UCSD-AML1 (cell line): ENCODE data around the gene MMP20.

Source experiments
- DNase-seq: peaks from one replicate; lab custom pipeline; 2025; ENCODE audit not compliant: unreplicated experiment; lab: John Stamatoyannopoulos, UW

Gene MMP20

GRCh38 chr11:102592634-102593581 lies 32.2 kb downstream of the MMP20 start:
- DNase-seq: no peak

- no peak for DNase-seq
These were observed 33.0 kb downstream of the MMP20 start for GRCh38 chr11:102592131-102592530.

GRCh38 chr11:102591160-102591718 lies 33.9 kb downstream of the MMP20 start:
- no peak for DNase-seq

GRCh38 chr11:102590276-102591049 lies 34.7 kb downstream of the MMP20 start:
- no peak for DNase-seq

GRCh38 chr11:102589047-102589459 lies 36.1 kb downstream of the MMP20 start:
- DNase-seq: peak; percentile 43

- DNase-seq: no peak
These were observed 37.4 kb downstream of the MMP20 start for GRCh38 chr11:102587722-102588121.

- DNase-seq: no peak
These were observed 41.8 kb downstream of the MMP20 start for GRCh38 chr11:102583141-102583873.

GRCh38 chr11:102582140-102582539 lies 43.0 kb downstream of the MMP20 start:
- no peak for DNase-seq

- no peak for DNase-seq
These were observed 44.1 kb downstream of the MMP20 start for GRCh38 chr11:102581066-102581465.

- DNase-seq: no peak
These were observed 44.8 kb downstream of the MMP20 start for GRCh38 chr11:102580185-102580951.

GRCh38 chr11:102577723-102578122 lies 47.4 kb downstream of the MMP20 start:
- DNase-seq: no peak

- no peak for DNase-seq
These were observed 48.0 kb downstream of the MMP20 start for GRCh38 chr11:102577182-102577581.

GRCh38 chr11:102576350-102576749 lies 48.8 kb downstream of the MMP20 start:
- DNase-seq: no peak

- no peak for DNase-seq
These were observed 50.1 kb downstream of the MMP20 start for GRCh38 chr11:102575012-102575411.

GRCh38 chr11:102573851-102574250 lies 51.3 kb downstream of the MMP20 start:
- DNase-seq: no peak

GRCh38 chr11:102572554-102573220 lies 52.4 kb downstream of the MMP20 start:
- no peak for DNase-seq

- DNase-seq: no peak
These were observed 56.3 kb downstream of the MMP20 start for GRCh38 chr11:102568851-102569250.

- DNase-seq: no peak
These were observed 59.0 kb downstream of the MMP20 start for GRCh38 chr11:102566112-102566511.

- DNase-seq: no peak
These were observed 61.0 kb downstream of the MMP20 start for GRCh38 chr11:102564110-102564509.

GRCh38 chr11:102561636-102562035 lies 63.5 kb downstream of the MMP20 start:
- no peak for DNase-seq
